CD8-positive, alpha-beta memory T cell (primary cell): Measurements from ENCODE around the gene FHIT. TPM values are rescaled to one million over a fixed set of nuclear protein-coding genes. Genes with fewer than 3 reads are reported as not detected.

Experiments
- CTCF ChIA-PET: fragments of 350-600 bp; sonication (Branson Sonifier 250); formaldehyde crosslinking; loops from one replicate; lab custom pipeline; 2021; ENCODE audit warnings: antibody characterized with exemption; lab: Charles Lee
- POLR2A ChIA-PET: fragments of 350-600 bp; sonication (Branson Sonifier 250); formaldehyde crosslinking; loops from one replicate; lab custom pipeline; 2021; ENCODE audit warnings: antibody characterized with exemption; lab: Charles Lee
- DNase-seq, 5 donors: peaks; one replicate each; pipeline versions ENCODE4 v3.0.0 to v3.0.0-alpha.2; 2020 to 2022; ENCODE audit warnings: mixed read lengths in 1 of 5
- H3K27ac ChIP-seq: one replicate; pipeline ENCODE4 v1.7.0; 2013; ENCODE audit warnings: low read depth, mild to moderate bottlenecking, low read length, moderate library complexity
- H3K27me3 ChIP-seq: 2 replicates; pipeline ENCODE4 v1.7.0; 2013; ENCODE audit warnings: low read length, mild to moderate bottlenecking; ENCODE audit not compliant: insufficient read depth, poor library complexity, severe bottlenecking
- H3K36me3 ChIP-seq: 2 replicates; pipeline ENCODE4 v1.7.0; 2013; ENCODE audit warnings: mild to moderate bottlenecking, low read length, moderate library complexity; ENCODE audit not compliant: insufficient read depth
- H3K4me1 ChIP-seq: 2 replicates; pipeline ENCODE4 v1.7.0; 2013; ENCODE audit warnings: mild to moderate bottlenecking, low read length, moderate library complexity; ENCODE audit not compliant: insufficient read depth
- H3K4me3 ChIP-seq: 2 replicates; pipeline ENCODE4 v1.7.0; 2013; ENCODE audit warnings: mild to moderate bottlenecking, low read length
- H3K9me3 ChIP-seq: 2 replicates; pipeline ENCODE4 v1.7.0; 2013; ENCODE audit warnings: mild to moderate bottlenecking, low read length
- H3K27ac Mint-ChIP-seq, 8 donors: one replicate each; pipeline ENCODE4 v1.8.0; 2020 to 2021; ENCODE audit warnings: mixed read lengths in 8 of 8, mild to moderate bottlenecking in 6 of 8, inconsistent platforms in 3 of 8, moderate library complexity in 3 of 8
- H3K27me3 Mint-ChIP-seq, 2 donors: one replicate each; pipeline ENCODE4 v1.8.0; 2020 to 2021; ENCODE audit warnings: mixed read lengths in 2 of 2, mild to moderate bottlenecking in 1 of 2, moderate library complexity in 1 of 2
- H3K36me3 Mint-ChIP-seq, 3 donors: one replicate each; pipeline ENCODE4 v1.8.0; 2020 to 2021; ENCODE audit warnings: mixed read lengths in 3 of 3, inconsistent platforms in 1 of 3, mild to moderate bottlenecking in 1 of 3
- H3K4me1 Mint-ChIP-seq, 3 donors: one replicate each; pipeline ENCODE4 v1.8.0; 2020 to 2021; ENCODE audit warnings: mixed read lengths in 3 of 3, inconsistent platforms in 1 of 3, mild to moderate bottlenecking in 1 of 3
- H3K4me3 Mint-ChIP-seq, 7 donors: one replicate each; pipeline ENCODE4 v1.8.0; 2020 to 2021; ENCODE audit warnings: mixed read lengths in 7 of 7, mild to moderate bottlenecking in 6 of 7, moderate library complexity in 4 of 7, inconsistent platforms in 2 of 7
- H3K9me3 Mint-ChIP-seq, 5 donors: one replicate each; pipeline ENCODE4 v1.8.0; 2020 to 2022; ENCODE audit warnings: mixed read lengths in 5 of 5, mild to moderate bottlenecking in 3 of 5, moderate library complexity in 2 of 5, inconsistent platforms in 1 of 5
- polyA plus RNA-seq: library from polyadenylated mRNA; unstranded; fragments of 300-500 nt; fragmentation: Illumina TruSeq; gene quantifications from one replicate; pipeline ENCODE4 v1.2.3, GENCODE V29; 2021
- total RNA-seq, 2 experiments: library from RNA; stranded (reverse); gene quantifications; one replicate each; pipeline ENCODE4 v1.2.3, GENCODE V29; 2021

Gene FHIT
- total and polyA plus RNA-seq, 3 experiments from 2014 or later, result 4.1 to 7.4 (median 4.2) TPM

GRCh38 chr3:60973321-60973720 is 277.9 kb downstream of the FHIT start:
- no peak overlapping the region for H3K27ac ChIP-seq
- no peak for DNase-seq
- no peaks in the 10 kb centered on the region for H3K4me1 Mint-ChIP-seq
- H3K9me3 Mint-ChIP-seq, result peaks cover 18 to 44% (median 22%) of the 10 kb centered on the region in 5 donors
- H3K9me3 ChIP-seq, result no peaks in the 10 kb centered on the region
- H3K4me3 Mint-ChIP-seq, result no peak overlapping the region
- H3K27me3 ChIP-seq, result no peaks in the 10 kb centered on the region
- no peak overlapping the region for H3K27ac Mint-ChIP-seq
- H3K36me3 Mint-ChIP-seq, result peaks cover 0 to 6% (median 3%) of the 10 kb centered on the region in 3 donors
- no peaks in the 10 kb centered on the region for H3K36me3 ChIP-seq
- no peaks in the 10 kb centered on the region for H3K27me3 Mint-ChIP-seq
- ChIA-PET POLR2A (no interaction called here), CTCF (no interaction called here)
- no peak overlapping the region for H3K4me3 ChIP-seq
- H3K4me1 ChIP-seq, result no peaks in the 10 kb centered on the region

GRCh38 chr3:60972599-60972998 is 278.7 kb downstream of the FHIT start:
- no peak overlapping the region for H3K4me3 ChIP-seq
- H3K9me3 ChIP-seq, result no peaks in the 10 kb centered on the region
- no peak overlapping the region for H3K4me3 Mint-ChIP-seq
- ChIA-PET POLR2A (no interaction called here), CTCF (no interaction called here)
- no peak overlapping the region for H3K27ac Mint-ChIP-seq
- H3K36me3 Mint-ChIP-seq, result peaks cover 0 to 4% (median 3%) of the 10 kb centered on the region in 3 donors
- H3K4me1 Mint-ChIP-seq, result no peaks in the 10 kb centered on the region
- no peaks in the 10 kb centered on the region for H3K4me1 ChIP-seq
- no peak overlapping the region for H3K27ac ChIP-seq
- no peaks in the 10 kb centered on the region for H3K36me3 ChIP-seq
- peaks cover 18 to 44% (median 20%) of the 10 kb centered on the region in 5 donors for H3K9me3 Mint-ChIP-seq
- no peaks in the 10 kb centered on the region for H3K27me3 ChIP-seq
- no peak for DNase-seq
- no peaks in the 10 kb centered on the region for H3K27me3 Mint-ChIP-seq

- Histone ChIP-seq H3K4me1 (no peaks in the 10 kb centered on the region), H3K36me3 (no peaks in the 10 kb centered on the region), H3K9me3 (no peaks in the 10 kb centered on the region), H3K27me3 (no peaks in the 10 kb centered on the region), H3K4me3 (no peak overlapping the region), H3K27ac (no peak overlapping the region)
- no peaks in the 10 kb centered on the region for H3K27me3 Mint-ChIP-seq
- no peak overlapping the region for H3K27ac Mint-ChIP-seq
- no peak for DNase-seq
- peaks cover 16 to 51% (median 22%) of the 10 kb centered on the region in 5 donors for H3K9me3 Mint-ChIP-seq
- POLR2A ChIA-PET, result no interaction called here
- CTCF ChIA-PET, result no interaction called here
- H3K36me3 Mint-ChIP-seq, result peaks cover 0 to 4% (median 2%) of the 10 kb centered on the region in 3 donors
- H3K4me3 Mint-ChIP-seq, result no peak overlapping the region
- no peaks in the 10 kb centered on the region for H3K4me1 Mint-ChIP-seq
Measured at GRCh38 chr3:60970850-60971249, 280.4 kb downstream of the FHIT start.

- no peak for DNase-seq
- no peak overlapping the region for H3K27ac ChIP-seq
- CTCF ChIA-PET, result no interaction called here
- H3K4me3 Mint-ChIP-seq, result no peak overlapping the region
- POLR2A ChIA-PET, result no interaction called here
- H3K36me3 Mint-ChIP-seq, result no peaks in the 10 kb centered on the region
- H3K27me3 ChIP-seq, result no peaks in the 10 kb centered on the region
- no peaks in the 10 kb centered on the region for H3K27me3 Mint-ChIP-seq
- H3K4me1 ChIP-seq, result no peaks in the 10 kb centered on the region
- H3K36me3 ChIP-seq, result no peaks in the 10 kb centered on the region
- no peaks in the 10 kb centered on the region for H3K9me3 ChIP-seq
- H3K9me3 Mint-ChIP-seq, result peaks cover 14 to 37% (median 27%) of the 10 kb centered on the region in 5 donors
- H3K4me3 ChIP-seq, result no peak overlapping the region
- H3K4me1 Mint-ChIP-seq, result no peaks in the 10 kb centered on the region
- no peak overlapping the region for H3K27ac Mint-ChIP-seq
Measured at GRCh38 chr3:60967141-60967540, 284.1 kb downstream of the FHIT start.

GRCh38 chr3:60957541-60957940 is 293.7 kb downstream of the FHIT start:
- Mint-ChIP-seq H3K27me3 (no peaks in the 10 kb centered on the region), H3K9me3 (peaks cover 28 to 60% (median 53%) of the 10 kb centered on the region in 5 donors), H3K36me3 (peaks cover 0 to 16% (median 0%) of the 10 kb centered on the region in 3 donors), H3K27ac (no peak overlapping the region), H3K4me3 (no peak overlapping the region), H3K4me1 (no peaks in the 10 kb centered on the region)
- POLR2A ChIA-PET, result no interaction called here
- Histone ChIP-seq H3K4me3 (no peak overlapping the region), H3K27me3 (no peaks in the 10 kb centered on the region), H3K9me3 (peaks cover 3% of the 10 kb centered on the region), H3K27ac (no peak overlapping the region), H3K36me3 (no peaks in the 10 kb centered on the region), H3K4me1 (no peaks in the 10 kb centered on the region)
- DNase-seq, result no peak
- CTCF ChIA-PET, result no interaction called here

GRCh38 chr3:60956729-60957128 is 294.5 kb downstream of the FHIT start:
- Histone ChIP-seq H3K36me3 (no peaks in the 10 kb centered on the region), H3K27me3 (no peaks in the 10 kb centered on the region), H3K27ac (no peak overlapping the region), H3K4me3 (no peak overlapping the region), H3K9me3 (peaks cover 3% of the 10 kb centered on the region), H3K4me1 (no peaks in the 10 kb centered on the region)
- Mint-ChIP-seq H3K4me3 (no peak overlapping the region), H3K27ac (no peak overlapping the region), H3K36me3 (peaks cover 0 to 20% (median 0%) of the 10 kb centered on the region in 3 donors), H3K27me3 (no peaks in the 10 kb centered on the region), H3K4me1 (no peaks in the 10 kb centered on the region), H3K9me3 (peaks cover 22 to 62% (median 45%) of the 10 kb centered on the region in 5 donors)
- ChIA-PET CTCF (no interaction called here), POLR2A (no interaction called here)
- DNase-seq, result no peak

GRCh38 chr3:60955034-60955433 is 296.2 kb downstream of the FHIT start:
- Histone ChIP-seq H3K9me3 (peaks cover 3% of the 10 kb centered on the region), H3K27me3 (no peaks in the 10 kb centered on the region), H3K36me3 (no peaks in the 10 kb centered on the region), H3K4me1 (no peaks in the 10 kb centered on the region), H3K4me3 (no peak overlapping the region), H3K27ac (no peak overlapping the region)
- no peak overlapping the region for H3K4me3 Mint-ChIP-seq
- no peaks in the 10 kb centered on the region for H3K27me3 Mint-ChIP-seq
- DNase-seq, result no peak
- H3K27ac Mint-ChIP-seq, result no peak overlapping the region
- ChIA-PET POLR2A (no interaction called here), CTCF (no interaction called here)
- no peaks in the 10 kb centered on the region for H3K4me1 Mint-ChIP-seq
- peaks cover 0 to 20% (median 0%) of the 10 kb centered on the region in 3 donors for H3K36me3 Mint-ChIP-seq
- peaks cover 14 to 60% (median 34%) of the 10 kb centered on the region in 5 donors for H3K9me3 Mint-ChIP-seq

GRCh38 chr3:60954048-60954447 is 297.2 kb downstream of the FHIT start:
- DNase-seq, result no peak
- H3K9me3 Mint-ChIP-seq, result peaks cover 10 to 54% (median 30%) of the 10 kb centered on the region in 5 donors

More at GRCh38 chr3:60954048-60954447, 297.2 kb downstream of the FHIT start:
- Mint-ChIP-seq H3K4me1 (no peaks in the 10 kb centered on the region), H3K27ac (no peak overlapping the region), H3K27me3 (no peaks in the 10 kb centered on the region), H3K36me3 (peaks cover 0 to 20% (median 0%) of the 10 kb centered on the region in 3 donors), H3K4me3 (no peak overlapping the region)
- no peaks in the 10 kb centered on the region for H3K27me3 ChIP-seq
- H3K9me3 ChIP-seq, result peaks cover 3% of the 10 kb centered on the region
- H3K4me3 ChIP-seq, result no peak overlapping the region
- CTCF ChIA-PET, result no interaction called here
- no peaks in the 10 kb centered on the region for H3K36me3 ChIP-seq
- no peak overlapping the region for H3K27ac ChIP-seq
- no peaks in the 10 kb centered on the region for H3K4me1 ChIP-seq
- POLR2A ChIA-PET, result no interaction called here
